K562 (cell line): ENCODE results near the gene FIZ1. TPM values are rescaled to one million over a fixed set of nuclear protein-coding genes. Genes with fewer than 3 reads are reported as not detected.

ENCODE experiments used
- BACH1 ChIP-seq: fragments of 200-800 bp; sonication (Bioruptor generic); IDR thresholded peaks from 2 replicates; pipeline ENCODE4 v1.6.1; 2016; ENCODE audit warnings: missing genetic modification characterization, missing compliant biosample characterization
- CBX2 ChIP-seq: fragments of 200-600 bp; sonication (generic); IDR thresholded peaks from one replicate; pipeline ENCODE4 v1.6.1; 2012; ENCODE audit warnings: mild to moderate bottlenecking, low read length, inconsistent platforms; ENCODE audit not compliant: insufficient read depth, poor library complexity, severe bottlenecking
- CBX5 ChIP-seq: IDR thresholded peaks from 2 replicates; pipeline ENCODE4 v1.6.1; 2014; ENCODE audit warnings: low read depth, borderline replicate concordance
- ERF ChIP-seq: fragments of 450-650 bp; formaldehyde crosslinking; IDR thresholded peaks from 2 replicates; pipeline ENCODE4 v1.4.0; 2020; ENCODE audit warnings: mild to moderate bottlenecking, mixed read lengths
- ETV1 ChIP-seq: fragments of 450-650 bp; conservative IDR thresholded peaks from 2 replicates; pipeline ENCODE4 v1.6.1; 2016; ENCODE audit warnings: missing genetic modification characterization, control low read depth, low read depth, missing compliant biosample characterization
- ETV6 ChIP-seq, 3 experiments: fragments of 150-350 bp in 1 of 3; sonication (generic) in 1 of 3; formaldehyde crosslinking in 1 of 3; IDR thresholded peaks; 2 replicates each; pipeline versions ENCODE4 v1.6.1 to v1.8.0; 2014 to 2022; ENCODE audit warnings: borderline replicate concordance in 2 of 3, low read depth in 2 of 3, antibody characterized with exemption in 1 of 3, low read length in 1 of 3, mild to moderate bottlenecking in 1 of 3, missing genetic modification reagents in 1 of 3
- GTF2E2 ChIP-seq: fragments of 200-800 bp; sonication (Bioruptor generic); IDR thresholded peaks from 2 replicates; pipeline ENCODE4 v1.6.1; 2016; ENCODE audit warnings: missing genetic modification characterization, missing compliant biosample characterization
- HIVEP1 ChIP-seq: fragments of 250-450 bp; sonication (Bioruptor Pico); IDR thresholded peaks from 2 replicates; pipeline ENCODE4 v1.4.0; 2020; ENCODE audit warnings: mild to moderate bottlenecking
- HOXB6 ChIP-seq: fragments of 250-450 bp; sonication (Bioruptor Pico); IDR thresholded peaks from 2 replicates; pipeline ENCODE4 v1.5.1; 2022; ENCODE audit warnings: mild to moderate bottlenecking, borderline replicate concordance
- KDM4B ChIP-seq, 2 experiments: fragments of 450-650 bp in 1 of 2; sonication (generic) in 1 of 2; IDR thresholded peaks; 2 replicates each; pipeline ENCODE4 v1.6.1; 2016 to 2017; ENCODE audit warnings: borderline replicate concordance in 2 of 2, antibody characterized with exemption in 1 of 2, low read depth in 1 of 2, mild to moderate bottlenecking in 1 of 2
- NEUROD1 ChIP-seq: fragments of 150-350 bp; IDR thresholded peaks from 2 replicates; pipeline ENCODE4 v1.6.1; 2014; ENCODE audit warnings: borderline replicate concordance, low read length, low read depth; ENCODE audit not compliant: partially characterized antibody
- NR2C2 ChIP-seq, 2 experiments: fragments of 200-800 bp in 1 of 2; sonication (Bioruptor generic) in 1 of 2; sonication (generic) in 1 of 2; formaldehyde crosslinking in 1 of 2; IDR thresholded peaks; 2 replicates each; pipeline versions ENCODE4 v1.6.1 to v1.8.0; 2016 to 2022; ENCODE audit warnings: mild to moderate bottlenecking in 1 of 2, missing compliant biosample characterization in 1 of 2, missing genetic modification characterization in 1 of 2, missing genetic modification reagents in 1 of 2
- PRMT5 ChIP-seq: sonication (generic); formaldehyde crosslinking; IDR thresholded peaks from 2 replicates; pipeline ENCODE4 v1.5.0; 2020; ENCODE audit warnings: missing genetic modification reagents
- PRPF4 ChIP-seq: fragments of 200-400 bp; formaldehyde crosslinking; IDR thresholded peaks from one replicate; pipeline ENCODE4 v1.6.1; 2017; ENCODE audit warnings: low read length, low read depth, mild to moderate bottlenecking; ENCODE audit not compliant: insufficient read depth, poor library complexity, severe bottlenecking
- RCOR1 ChIP-seq, 2 experiments: IDR thresholded peaks; 2 replicates each; pipeline ENCODE4 v1.6.1; 2012; ENCODE audit warnings: low read depth in 2 of 2, low read length in 2 of 2, borderline replicate concordance in 1 of 2, improper control_type of control experiment in 1 of 2
- SAP30 ChIP-seq: fragments of 200-600 bp; sonication (generic); IDR thresholded peaks from 2 replicates; pipeline ENCODE4 v1.6.1; 2012; ENCODE audit warnings: borderline replicate concordance, low read depth, mild to moderate bottlenecking, moderate library complexity, low read length, control low read depth, inconsistent platforms; ENCODE audit not compliant: insufficient read depth, poor library complexity, severe bottlenecking
- SRSF3 ChIP-seq: fragments of 200-400 bp; formaldehyde crosslinking; IDR thresholded peaks from 2 replicates; pipeline ENCODE4 v1.6.1; 2016; ENCODE audit warnings: mild to moderate bottlenecking, low read length, moderate library complexity; ENCODE audit not compliant: insufficient read depth
- TAF7 ChIP-seq: fragments of 450-650 bp; IDR thresholded peaks from 2 replicates; pipeline ENCODE4 v1.6.1; 2016; ENCODE audit warnings: missing genetic modification characterization, missing compliant biosample characterization
- ZEB2 ChIP-seq: fragments of 450-650 bp; IDR thresholded peaks from 2 replicates; pipeline ENCODE4 v1.6.1; 2016
- ZNF263 ChIP-seq: sonication (generic); formaldehyde crosslinking; IDR thresholded peaks from 2 replicates; pipeline ENCODE4 v1.8.0; 2022; ENCODE audit warnings: mild to moderate bottlenecking, missing genetic modification reagents, borderline replicate concordance
- ZNF696 ChIP-seq: fragments of 250-450 bp; sonication (Bioruptor Pico); conservative IDR thresholded peaks from 2 replicates; pipeline ENCODE4 v1.4.0; 2020; ENCODE audit warnings: mild to moderate bottlenecking, moderate library complexity
- polyA plus RNA-seq, 8 experiments: library from polyadenylated mRNA; depleted of rRNA in 4 of 8; stranded (reverse) in 5 of 8; unstranded in 3 of 8; fragments of >200 nt; fragmentation: Nextera tagmentation in 2 of 8; fragmentation: Illumina TruSeq in 1 of 8; extraction: Ambion mirVana in 2 of 8; extraction: Trizol in 1 of 8; gene quantifications; 2 replicates each; pipeline versions ENCODE4 v1.2.1 to v1.2.3, GENCODE V29; 2011 to 2014; ENCODE audit warnings: inconsistent platforms in 1 of 8, missing spikeins in 1 of 8
- total RNA-seq, 7 experiments: library from RNA; depleted of rRNA in 6 of 7; stranded (reverse); fragments of >200 nt in 6 of 7; fragmentation: Illumina TruSeq in 2 of 7; extraction: Trizol in 2 of 7; gene quantifications; 2 replicates each; pipeline versions ENCODE4 v1.2.1 to v1.2.3, GENCODE V29; 2011 to 2021; ENCODE audit warnings: low replicate concordance in 1 of 7
- TF ChIP-seq, protein P1 (sequence below): sonication (generic); formaldehyde crosslinking; IDR thresholded peaks from 2 replicates; pipeline ENCODE4 v1.8.1; 2023; ENCODE audit warnings: mild to moderate bottlenecking, missing genetic modification reagents
- TF ChIP-seq, protein P2 (sequence below), 2 experiments: IDR thresholded peaks; 2 replicates each; pipeline ENCODE4 v1.6.1; 2012; ENCODE audit warnings: improper control_type of control experiment in 2 of 2, low read depth in 2 of 2, low read length in 2 of 2, borderline replicate concordance in 1 of 2

FIZ1 gene
- total and polyA plus RNA-seq, 9 of the 15 experiments (the other 6 are each of a cell fraction or from before 2014, with no cell fraction given): 0.79 to 17.5 (median 5.5) TPM

DNA sequence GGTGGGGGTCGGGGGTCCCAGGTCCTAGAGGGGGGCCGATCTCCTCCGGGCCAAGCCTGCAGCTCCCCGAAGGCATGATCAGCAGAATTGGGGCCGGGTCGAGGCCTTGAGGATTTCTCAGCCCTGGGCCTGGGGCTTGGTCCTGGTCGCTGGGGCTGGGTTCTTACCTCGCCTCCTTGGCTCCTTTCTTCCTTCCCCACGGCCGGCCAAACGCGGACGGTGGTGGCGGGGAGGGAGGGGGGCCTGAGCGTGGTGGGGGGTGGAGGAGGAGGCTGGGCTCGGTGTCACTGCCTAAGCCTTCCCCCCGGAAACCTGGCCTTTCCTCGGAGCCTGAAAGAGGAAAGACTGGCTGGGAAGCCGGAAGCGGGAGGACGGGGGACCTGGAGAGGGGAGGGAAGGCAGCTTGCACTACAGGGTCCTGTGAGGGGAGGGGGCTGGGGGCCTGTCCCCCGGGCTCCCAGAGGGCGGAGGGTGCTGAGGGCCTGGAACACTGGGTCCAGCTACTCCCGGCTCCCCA is 18.6 kb downstream of the FIZ1 start, which contains the start of gene ZNF579 (continued):
- TF ChIP-seq, protein P1, sequence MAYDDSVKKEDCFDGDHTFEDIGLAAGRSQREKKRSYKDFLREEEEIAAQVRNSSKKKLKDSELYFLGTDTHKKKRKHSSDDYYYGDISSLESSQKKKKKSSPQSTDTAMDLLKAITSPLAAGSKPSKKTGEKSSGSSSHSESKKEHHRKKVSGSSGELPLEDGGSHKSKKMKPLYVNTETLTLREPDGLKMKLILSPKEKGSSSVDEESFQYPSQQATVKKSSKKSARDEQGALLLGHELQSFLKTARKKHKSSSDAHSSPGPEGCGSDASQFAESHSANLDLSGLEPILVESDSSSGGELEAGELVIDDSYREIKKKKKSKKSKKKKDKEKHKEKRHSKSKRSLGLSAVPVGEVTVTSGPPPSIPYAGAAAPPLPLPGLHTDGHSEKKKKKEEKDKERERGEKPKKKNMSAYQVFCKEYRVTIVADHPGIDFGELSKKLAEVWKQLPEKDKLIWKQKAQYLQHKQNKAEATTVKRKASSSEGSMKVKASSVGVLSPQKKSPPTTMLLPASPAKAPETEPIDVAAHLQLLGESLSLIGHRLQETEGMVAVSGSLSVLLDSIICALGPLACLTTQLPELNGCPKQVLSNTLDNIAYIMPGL (CRISPR knock-in tag): no peak
- TF ChIP-seq TAF7 (no peak), SAP30 (no peak), HIVEP1 (CRISPR knock-in tag) (no peak), ETV6 (IDR thresholded peaks at IDR 0.05; ENCODE audit: borderline replicate concordance in 1 of 2, low read depth in 2 of 2, low read length in 1 of 2) (peak in 1 of 2 experiments; percentile 49; a peak in 1 of 4 replicates), ETV6 (CRISPR knock-in tag; IDR thresholded peaks at IDR 0.05; ENCODE audit: borderline replicate concordance) (no peak), ERF (no peak), SRSF3 (no peak), ETV1 (tag) (peak; percentile 46), ZNF696 (CRISPR knock-in tag) (no peak), BACH1 (tag) (0 out of 2 replicates have a peak, but pooled peaks have one; percentile 22), GTF2E2 (peak; percentile 52; the same call in 1 of the 2 replicates), NR2C2 (CRISPR knock-in tag; IDR thresholded peaks at IDR 0.05) (no peak), NR2C2 (tag; IDR thresholded peaks at IDR 0.05) (0 out of 2 replicates have a peak, but pooled peaks have one; percentile 54), PRMT5 (CRISPR knock-in tag) (no peak), KDM4B (IDR thresholded peaks at IDR 0.05; ENCODE audit: borderline replicate concordance in 2 of 2, low read depth in 1 of 2) (peak in 1 of 2 experiments; percentile 94; a peak in 2 of 4 replicates), NEUROD1 (no peak), RCOR1 (IDR thresholded peaks at IDR 0.05; ENCODE audit: borderline replicate concordance in 1 of 2, low read depth in 2 of 2, low read length in 2 of 2) (peak in 1 of 2 experiments; percentile 65; a peak in 1 of 4 replicates), ZNF263 (CRISPR knock-in tag) (peak; percentile 59; the same call in 1 of the 2 replicates), CBX5 (peak; percentile 28; the same call in 1 of the 2 replicates), ZEB2 (peak; percentile 77), HOXB6 (CRISPR knock-in tag) (no peak), PRPF4 (no peak), CBX2 (no peak)
- TF ChIP-seq, protein P2, sequence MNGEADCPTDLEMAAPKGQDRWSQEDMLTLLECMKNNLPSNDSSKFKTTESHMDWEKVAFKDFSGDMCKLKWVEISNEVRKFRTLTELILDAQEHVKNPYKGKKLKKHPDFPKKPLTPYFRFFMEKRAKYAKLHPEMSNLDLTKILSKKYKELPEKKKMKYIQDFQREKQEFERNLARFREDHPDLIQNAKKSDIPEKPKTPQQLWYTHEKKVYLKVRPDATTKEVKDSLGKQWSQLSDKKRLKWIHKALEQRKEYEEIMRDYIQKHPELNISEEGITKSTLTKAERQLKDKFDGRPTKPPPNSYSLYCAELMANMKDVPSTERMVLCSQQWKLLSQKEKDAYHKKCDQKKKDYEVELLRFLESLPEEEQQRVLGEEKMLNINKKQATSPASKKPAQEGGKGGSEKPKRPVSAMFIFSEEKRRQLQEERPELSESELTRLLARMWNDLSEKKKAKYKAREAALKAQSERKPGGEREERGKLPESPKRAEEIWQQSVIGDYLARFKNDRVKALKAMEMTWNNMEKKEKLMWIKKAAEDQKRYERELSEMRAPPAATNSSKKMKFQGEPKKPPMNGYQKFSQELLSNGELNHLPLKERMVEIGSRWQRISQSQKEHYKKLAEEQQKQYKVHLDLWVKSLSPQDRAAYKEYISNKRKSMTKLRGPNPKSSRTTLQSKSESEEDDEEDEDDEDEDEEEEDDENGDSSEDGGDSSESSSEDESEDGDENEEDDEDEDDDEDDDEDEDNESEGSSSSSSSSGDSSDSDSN (IDR thresholded peaks at IDR 0.05; ENCODE audit: borderline replicate concordance in 1 of 2, low read depth in 2 of 2, low read length in 2 of 2): peak; percentile 96 to 99
